ENCODE results near the gene NPR2. TPM values are rescaled to one million over a fixed set of nuclear protein-coding genes. Genes with fewer than 3 reads are reported as not detected.

Gene NPR2
- total RNA-seq, 1 donor from 2014 or later, result 40.2 TPM

GRCh38 chr9:35847792-35848572, 56.6 kb downstream of the NPR2 start:
- peak overlapping the region; percentile 39 for H3K27ac Mint-ChIP-seq (ENCODE audit: unreplicated experiment)
- peaks cover 25% of the 10 kb centered on the region for H3K4me1 Mint-ChIP-seq (ENCODE audit: low read depth)
- no peak for DNase-seq (ENCODE audit: low spot score)
- H3K27me3 Mint-ChIP-seq (ENCODE audit: low read depth), result no peaks in the 10 kb centered on the region
- H3K36me3 Mint-ChIP-seq (ENCODE audit: low read depth), result peaks cover 7% of the 10 kb centered on the region
- no peak overlapping the region for H3K4me3 Mint-ChIP-seq (ENCODE audit: unreplicated experiment)
- TF ChIP-seq CTCF (IDR thresholded peaks at IDR 0.05), result no peak
- H3K9me3 Mint-ChIP-seq (ENCODE audit: low read depth), result no peaks in the 10 kb centered on the region

DNA sequence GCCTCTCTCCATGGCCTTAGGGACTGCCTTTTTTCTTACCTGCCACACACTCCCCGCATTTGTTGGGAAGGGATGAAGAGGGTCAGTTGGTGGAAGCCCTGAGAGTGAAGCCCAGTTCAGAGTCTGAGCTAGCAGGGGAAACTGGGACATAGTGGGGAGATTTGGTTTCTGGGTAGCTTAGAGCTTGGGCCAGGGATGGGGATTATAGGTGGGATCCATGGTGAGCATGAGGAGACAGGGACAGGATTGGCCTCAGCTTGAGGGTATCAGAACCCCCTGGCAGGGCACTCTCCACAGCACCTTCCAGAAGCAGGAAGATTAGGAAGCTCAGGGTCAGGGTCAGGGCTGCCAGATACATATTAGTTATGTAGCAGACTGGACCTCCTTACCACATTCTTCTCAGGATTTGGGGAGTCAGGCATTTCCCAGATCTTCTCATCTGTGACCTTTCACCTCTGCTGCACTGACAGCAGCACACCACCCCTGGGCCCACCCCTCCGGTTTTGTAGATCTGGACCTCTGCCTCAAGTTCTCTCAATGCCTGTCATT, 61.0 kb downstream of the NPR2 start:
- no peaks in the 10 kb centered on the region for H3K27me3 Mint-ChIP-seq (ENCODE audit: low read depth)
- no peaks in the 10 kb centered on the region for H3K9me3 Mint-ChIP-seq (ENCODE audit: low read depth)

GRCh38 chr9:35852876-35853865, 61.8 kb downstream of the NPR2 start:
- H3K4me3 Mint-ChIP-seq (ENCODE audit: unreplicated experiment), result no peak overlapping the region
- H3K27me3 Mint-ChIP-seq (ENCODE audit: low read depth), result no peaks in the 10 kb centered on the region
- no peak for TF ChIP-seq CTCF (IDR thresholded peaks at IDR 0.05)
- DNase-seq (ENCODE audit: low spot score), result peak; percentile 70
- no peak overlapping the region for H3K27ac Mint-ChIP-seq (ENCODE audit: unreplicated experiment)
- H3K36me3 Mint-ChIP-seq (ENCODE audit: low read depth), result peaks cover 5% of the 10 kb centered on the region
- H3K9me3 Mint-ChIP-seq (ENCODE audit: low read depth), result no peaks in the 10 kb centered on the region
- H3K4me1 Mint-ChIP-seq (ENCODE audit: low read depth), result peaks cover 3% of the 10 kb centered on the region

More for the DNA sequence above, 61.0 kb downstream of the NPR2 start:
- no peak for TF ChIP-seq CTCF (IDR thresholded peaks at IDR 0.05)
- H3K36me3 Mint-ChIP-seq (ENCODE audit: low read depth), result peaks cover 6% of the 10 kb centered on the region
- H3K4me3 Mint-ChIP-seq (ENCODE audit: unreplicated experiment), result no peak overlapping the region
- no peak overlapping the region for H3K27ac Mint-ChIP-seq (ENCODE audit: unreplicated experiment)
- peaks cover 11% of the 10 kb centered on the region for H3K4me1 Mint-ChIP-seq (ENCODE audit: low read depth)
- no peak for DNase-seq (ENCODE audit: low spot score)

- no peak overlapping the region for H3K27ac Mint-ChIP-seq (ENCODE audit: unreplicated experiment)
Measured at GRCh38 chr9:35854091-35854762, 62.8 kb downstream of the NPR2 start.

More at GRCh38 chr9:35854091-35854762, 62.8 kb downstream of the NPR2 start:
- Mint-ChIP-seq H3K4me3 (ENCODE audit: unreplicated experiment) (no peak overlapping the region), H3K27me3 (ENCODE audit: low read depth) (peaks cover 2% of the 10 kb centered on the region), H3K36me3 (ENCODE audit: low read depth) (peaks cover 5% of the 10 kb centered on the region), H3K4me1 (ENCODE audit: low read depth) (no peaks in the 10 kb centered on the region), H3K9me3 (ENCODE audit: low read depth) (no peaks in the 10 kb centered on the region)
- no peak for TF ChIP-seq CTCF (IDR thresholded peaks at IDR 0.05)
- DNase-seq (ENCODE audit: low spot score), result peak; percentile 26

Data from chondrocyte (in vitro differentiated cells).